HepG2 (cell line): ENCODE data around the gene PEX11G. TPM values are rescaled to one million over a fixed set of nuclear protein-coding genes. Genes with fewer than 3 reads are reported as not detected.

Experiments
- ARID2 ChIP-seq: sonication (generic); formaldehyde crosslinking; IDR thresholded peaks from 2 replicates; pipeline ENCODE4 v1.8.1; 2022; ENCODE audit warnings: mild to moderate bottlenecking, missing genetic modification reagents, borderline replicate concordance
- ARNTL ChIP-seq: sonication (generic); formaldehyde crosslinking; IDR thresholded peaks from 2 replicates; pipeline ENCODE4 v1.4.0; 2020; ENCODE audit warnings: mild to moderate bottlenecking, missing genetic modification reagents
- ATF5 ChIP-seq: sonication (generic); formaldehyde crosslinking; IDR thresholded peaks from 2 replicates; pipeline ENCODE4 v1.4.0; 2020; ENCODE audit warnings: mild to moderate bottlenecking, low read depth, missing genetic modification reagents
- CENPX ChIP-seq: sonication (generic); formaldehyde crosslinking; IDR thresholded peaks from 2 replicates; pipeline ENCODE4 v1.9.0; 2021; ENCODE audit warnings: mild to moderate bottlenecking, missing genetic modification reagents, moderate library complexity
- E2F2 ChIP-seq: sonication (generic); formaldehyde crosslinking; IDR thresholded peaks from 2 replicates; pipeline ENCODE4 v1.4.0; 2020; ENCODE audit warnings: missing genetic modification reagents, borderline replicate concordance
- ETV5 ChIP-seq: IDR thresholded peaks from 2 replicates; pipeline ENCODE4 v1.6.1; 2018; ENCODE audit warnings: missing biosample characterization, missing genetic modification reagents, inconsistent platforms, borderline replicate concordance
- GPBP1L1 ChIP-seq: sonication (generic); formaldehyde crosslinking; IDR thresholded peaks from 2 replicates; pipeline ENCODE4 v1.5.0; 2020; ENCODE audit warnings: mild to moderate bottlenecking, missing genetic modification reagents
- MAZ ChIP-seq, 2 experiments: sonication (generic) in 1 of 2; formaldehyde crosslinking in 1 of 2; IDR thresholded peaks; 2 replicates each; pipeline versions ENCODE4 v1.5.0 to v1.6.1; 2012 to 2020; ENCODE audit warnings: low read depth in 2 of 2, mild to moderate bottlenecking in 2 of 2, borderline replicate concordance in 1 of 2, improper control_type of control experiment in 1 of 2, low read length in 1 of 2, missing genetic modification reagents in 1 of 2, moderate library complexity in 1 of 2
- NCOA2 ChIP-seq: sonication (generic); formaldehyde crosslinking; IDR thresholded peaks from 2 replicates; pipeline ENCODE4 v1.8.0; 2022; ENCODE audit warnings: inconsistent platforms
- SALL1 ChIP-seq: sonication (generic); formaldehyde crosslinking; IDR thresholded peaks from 2 replicates; pipeline ENCODE4 v1.8.0; 2022; ENCODE audit warnings: mild to moderate bottlenecking, missing genetic modification reagents
- SIX4 ChIP-seq: sonication (generic); formaldehyde crosslinking; IDR thresholded peaks from 2 replicates; pipeline ENCODE4 v1.4.0; 2020; ENCODE audit warnings: missing genetic modification reagents
- SOX6 ChIP-seq, 2 experiments: fragments of 450-650 bp in 1 of 2; sonication (generic) in 1 of 2; formaldehyde crosslinking in 1 of 2; IDR thresholded peaks; 2 replicates each; pipeline versions ENCODE4 v1.4.0 to v1.6.1; 2017 to 2020; ENCODE audit warnings: antibody characterized with exemption in 1 of 2, mild to moderate bottlenecking in 1 of 2, missing genetic modification reagents in 1 of 2
- SYNCRIP ChIP-seq: fragments of 200-400 bp; formaldehyde crosslinking; IDR thresholded peaks from 2 replicates; pipeline ENCODE4 v1.6.1; 2018; ENCODE audit warnings: mild to moderate bottlenecking, low read depth, low read length; ENCODE audit not compliant: insufficient read depth
- TAF15 ChIP-seq: fragments of 200-400 bp; formaldehyde crosslinking; IDR thresholded peaks from one replicate; pipeline ENCODE4 v1.6.1; 2018; ENCODE audit warnings: mild to moderate bottlenecking, low read depth, low read length; ENCODE audit not compliant: poor library complexity, severe bottlenecking
- TBX3 ChIP-seq: fragments of 450-650 bp; IDR thresholded peaks from 2 replicates; pipeline ENCODE4 v1.6.1; 2017; ENCODE audit warnings: antibody characterized with exemption, mild to moderate bottlenecking, inconsistent platforms, borderline replicate concordance
- TOE1 ChIP-seq: sonication (generic); formaldehyde crosslinking; IDR thresholded peaks from 2 replicates; pipeline ENCODE4 v1.4.0; 2020; ENCODE audit warnings: mild to moderate bottlenecking, missing genetic modification reagents
- YY1 ChIP-seq: IDR thresholded peaks from 2 replicates; pipeline ENCODE4 v1.6.1; 2011; ENCODE audit warnings: low read length, low read depth, moderate library complexity, mild to moderate bottlenecking; ENCODE audit not compliant: insufficient read depth, insufficient replicate concordance
- ZBTB25 ChIP-seq: IDR thresholded peaks from 2 replicates; pipeline ENCODE4 v1.6.1; 2018; ENCODE audit warnings: missing genetic modification reagents
- ZFP36L2 ChIP-seq: sonication (generic); formaldehyde crosslinking; IDR thresholded peaks from 2 replicates; pipeline ENCODE4 v1.4.0; 2020; ENCODE audit warnings: missing genetic modification reagents
- ZNF512 ChIP-seq: sonication (generic); formaldehyde crosslinking; IDR thresholded peaks from 2 replicates; pipeline ENCODE4 v1.4.0; 2020; ENCODE audit warnings: mild to moderate bottlenecking, missing genetic modification reagents
- ZNF564 ChIP-seq: sonication (generic); formaldehyde crosslinking; IDR thresholded peaks from 2 replicates; pipeline ENCODE4 v1.8.1; 2023; ENCODE audit warnings: mild to moderate bottlenecking, missing genetic modification reagents
- ZNF614 ChIP-seq: IDR thresholded peaks from 2 replicates; pipeline ENCODE4 v1.6.1; 2018; ENCODE audit warnings: missing biosample characterization, missing genetic modification reagents, inconsistent platforms, borderline replicate concordance
- ZNF792 ChIP-seq: IDR thresholded peaks from 2 replicates; pipeline ENCODE4 v1.6.1; 2016
- polyA plus RNA-seq, 8 experiments: library from polyadenylated mRNA; depleted of rRNA in 3 of 8; stranded (reverse) in 7 of 8; unstranded in 1 of 8; fragments of >200 nt; fragmentation: Illumina TruSeq in 4 of 8; extraction: Trizol in 4 of 8; gene quantifications; 2 replicates each; pipeline versions ENCODE4 v1.2.1 to v1.2.3, GENCODE V29; 2011 to 2016; ENCODE audit warnings: low read depth in 4 of 8, missing spikeins in 1 of 8, mixed read lengths in 1 of 8; ENCODE audit not compliant: insufficient read depth in 1 of 8
- total RNA-seq, 5 experiments: library from RNA; depleted of rRNA; stranded (reverse); fragments of >200 nt; fragmentation: Illumina TruSeq; extraction: Trizol; gene quantifications; 2 replicates each; pipeline ENCODE4 v1.2.3, GENCODE V29; 2016; ENCODE audit warnings: low read depth in 1 of 5

PEX11G gene
- total and polyA plus RNA-seq, 2 of the 13 experiments (the other 11 are each of a cell fraction or from before 2014, with no cell fraction given) = not detected

GRCh38 chr19:7494416-7495098 lies 5.7 kb upstream of the PEX11G start (continued):
- TF ChIP-seq ZNF512 (peak; percentile 100), TAF15 (no peak), ETV5 (CRISPR knock-in tag) (peak; percentile 50; the same call in 1 of the 2 replicates), ARID2 (CRISPR knock-in tag) (no peak), CENPX (no peak), SOX6 (IDR thresholded peaks at IDR 0.05) (no peak), SOX6 (CRISPR knock-in tag; IDR thresholded peaks at IDR 0.05) (peak; percentile 63; the same call in 1 of the 2 replicates), ZFP36L2 (CRISPR knock-in tag) (no peak), ARNTL (CRISPR knock-in tag) (no peak), NCOA2 (peak; percentile 43; the same call in 1 of the 2 replicates), TBX3 (no peak), SYNCRIP (no peak), ZNF792 (CRISPR knock-in tag) (peak; percentile 37; the same call in 1 of the 2 replicates), ZBTB25 (CRISPR knock-in tag) (no peak), E2F2 (CRISPR knock-in tag) (no peak), SALL1 (CRISPR knock-in tag) (peak; percentile 76), ZNF614 (CRISPR knock-in tag) (0 out of 2 replicates have a peak, but pooled peaks have one; percentile 53), YY1 (no peak), GPBP1L1 (no peak), MAZ (IDR thresholded peaks at IDR 0.05; ENCODE audit: borderline replicate concordance, low read depth, low read length) (no peak), MAZ (CRISPR knock-in tag; IDR thresholded peaks at IDR 0.05; ENCODE audit: low read depth) (no peak), ZNF564 (CRISPR knock-in tag) (no peak; the same call in 1 of the 2 replicates), ATF5 (no peak), TOE1 (CRISPR knock-in tag) (no peak), SIX4 (CRISPR knock-in tag) (no peak)
